ENCODE measurements around the gene GDF3. TPM values are rescaled to one million over a fixed set of nuclear protein-coding genes. Genes with fewer than 3 reads are reported as not detected.

Gene GDF3
- total and polyA plus RNA-seq, 9 of the 15 experiments (the other 6 are each of a cell fraction or from before 2014, with no cell fraction given) = not detected

DNA sequence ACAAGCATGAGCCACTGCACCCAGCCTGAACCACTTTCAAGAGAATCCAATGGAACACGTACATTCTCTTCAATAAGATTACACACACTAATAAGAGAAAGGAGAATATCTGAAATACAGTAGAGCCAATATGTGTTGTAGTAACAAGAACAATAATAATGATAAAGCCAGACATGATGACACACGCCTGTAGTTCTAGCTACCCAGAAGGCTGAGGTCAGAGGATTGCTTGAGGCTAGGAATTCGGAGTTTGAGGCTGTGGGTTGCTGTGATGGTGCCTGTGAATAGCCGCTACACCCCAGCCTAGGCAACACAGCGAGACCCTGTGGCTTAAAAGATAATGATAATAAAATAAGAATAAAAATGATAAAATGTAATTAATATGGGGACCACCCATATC lies 45.5 kb downstream of the GDF3 start:
- TF ChIP-seq ARNT (IDR thresholded peaks at IDR 0.05) (no peak), VEZF1 (CRISPR knock-in tag; IDR thresholded peaks at IDR 0.05) (no peak), PRMT5 (CRISPR knock-in tag; IDR thresholded peaks at IDR 0.05) (no peak), ZBED1 (IDR thresholded peaks at IDR 0.05) (no peak), RAD21 (CRISPR knock-in tag; conservative IDR thresholded peaks at IDR 0.05 in 1 of 2, IDR thresholded peaks at IDR 0.05 in 1 of 2) (no peak), ZNF316 (IDR thresholded peaks at IDR 0.05) (no peak), ZNF197 (CRISPR knock-in tag; IDR thresholded peaks at IDR 0.05; ENCODE audit: low read depth) (no peak), HIVEP1 (CRISPR knock-in tag; IDR thresholded peaks at IDR 0.05) (no peak)
- TF ChIP-seq, protein P1, sequence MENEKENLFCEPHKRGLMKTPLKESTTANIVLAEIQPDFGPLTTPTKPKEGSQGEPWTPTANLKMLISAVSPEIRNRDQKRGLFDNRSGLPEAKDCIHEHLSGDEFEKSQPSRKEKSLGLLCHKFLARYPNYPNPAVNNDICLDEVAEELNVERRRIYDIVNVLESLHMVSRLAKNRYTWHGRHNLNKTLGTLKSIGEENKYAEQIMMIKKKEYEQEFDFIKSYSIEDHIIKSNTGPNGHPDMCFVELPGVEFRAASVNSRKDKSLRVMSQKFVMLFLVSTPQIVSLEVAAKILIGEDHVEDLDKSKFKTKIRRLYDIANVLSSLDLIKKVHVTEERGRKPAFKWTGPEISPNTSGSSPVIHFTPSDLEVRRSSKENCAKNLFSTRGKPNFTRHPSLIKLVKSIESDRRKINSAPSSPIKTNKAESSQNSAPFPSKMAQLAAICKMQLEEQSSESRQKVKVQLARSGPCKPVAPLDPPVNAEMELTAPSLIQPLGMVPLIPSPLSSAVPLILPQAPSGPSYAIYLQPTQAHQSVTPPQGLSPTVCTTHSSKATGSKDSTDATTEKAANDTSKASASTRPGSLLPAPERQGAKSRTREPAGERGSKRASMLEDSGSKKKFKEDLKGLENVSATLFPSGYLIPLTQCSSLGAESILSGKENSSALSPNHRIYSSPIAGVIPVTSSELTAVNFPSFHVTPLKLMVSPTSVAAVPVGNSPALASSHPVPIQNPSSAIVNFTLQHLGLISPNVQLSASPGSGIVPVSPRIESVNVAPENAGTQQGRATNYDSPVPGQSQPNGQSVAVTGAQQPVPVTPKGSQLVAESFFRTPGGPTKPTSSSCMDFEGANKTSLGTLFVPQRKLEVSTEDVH (IDR thresholded peaks at IDR 0.05; ENCODE audit: low read depth, partially characterized antibody) = no peak
- TF ChIP-seq, protein P2, sequence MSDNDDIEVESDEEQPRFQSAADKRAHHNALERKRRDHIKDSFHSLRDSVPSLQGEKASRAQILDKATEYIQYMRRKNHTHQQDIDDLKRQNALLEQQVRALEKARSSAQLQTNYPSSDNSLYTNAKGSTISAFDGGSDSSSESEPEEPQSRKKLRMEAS (CRISPR knock-in tag; IDR thresholded peaks at IDR 0.05) = no peak
- TF ChIP-seq, protein P3, sequence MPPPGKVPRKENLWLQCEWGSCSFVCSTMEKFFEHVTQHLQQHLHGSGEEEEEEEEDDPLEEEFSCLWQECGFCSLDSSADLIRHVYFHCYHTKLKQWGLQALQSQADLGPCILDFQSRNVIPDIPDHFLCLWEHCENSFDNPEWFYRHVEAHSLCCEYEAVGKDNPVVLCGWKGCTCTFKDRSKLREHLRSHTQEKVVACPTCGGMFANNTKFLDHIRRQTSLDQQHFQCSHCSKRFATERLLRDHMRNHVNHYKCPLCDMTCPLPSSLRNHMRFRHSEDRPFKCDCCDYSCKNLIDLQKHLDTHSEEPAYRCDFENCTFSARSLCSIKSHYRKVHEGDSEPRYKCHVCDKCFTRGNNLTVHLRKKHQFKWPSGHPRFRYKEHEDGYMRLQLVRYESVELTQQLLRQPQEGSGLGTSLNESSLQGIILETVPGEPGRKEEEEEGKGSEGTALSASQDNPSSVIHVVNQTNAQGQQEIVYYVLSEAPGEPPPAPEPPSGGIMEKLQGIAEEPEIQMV (tag; conservative IDR thresholded peaks at IDR 0.05; ENCODE audit: low read depth) = no peak
- no TSS peak for BruUV-seq (replicated peaks)
- FAIRE-seq = no peak

More for the DNA sequence above, 45.5 kb downstream of the GDF3 start:
- CTCF ChIA-PET (ENCODE audit: low intra/inter-chr PET ratio) = no interaction called here
- Histone ChIP-seq H3K27ac (ENCODE audit: extremely low read depth, low read depth, low read length) (no peak overlapping the region), H3K36me3 (ENCODE audit: control insufficient read depth, insufficient read depth, low read length) (no peaks in the 10 kb centered on the region), H2AFZ (ENCODE audit: low read depth, low read length) (no peak overlapping the region), H3K9me1 (ENCODE audit: control insufficient read depth, insufficient read depth, low read length) (no peaks in the 10 kb centered on the region), H3K4me1 (replicated peaks in 1 of 2; ENCODE audit: control insufficient read depth in 2 of 2, insufficient read depth in 2 of 2, low read length in 2 of 2) (no peaks in the 10 kb centered on the region; a peak in 1 of 5 replicates), H3K9me3 (replicated peaks; ENCODE audit: control insufficient read depth, insufficient read depth, low read depth, low read length) (no peaks in the 10 kb centered on the region), H3K9ac (ENCODE audit: insufficient read depth in 1 of 2, low read depth in 2 of 2, low read length in 2 of 2) (no peak overlapping the region), H3K79me2 (ENCODE audit: control insufficient read depth, insufficient read depth, low read length) (no peaks in the 10 kb centered on the region), H3K27me3 (ENCODE audit: control insufficient read depth in 2 of 2, insufficient read depth in 2 of 2, low read length in 2 of 2) (peaks cover 0 to 2% of the 10 kb centered on the region in 2 experiments; a peak in 3 of 5 replicates), H3K4me2 (ENCODE audit: insufficient read depth, low read length) (no peak overlapping the region), H4K20me1 (replicated peaks; ENCODE audit: control insufficient read depth, insufficient read depth, low read length) (no peaks in the 10 kb centered on the region), H3K4me3 (no peak overlapping the region)
- POLR2A ChIA-PET = interaction anchor here (1.1 kb wide), 1 partner anchor 11 kb away, joined by 3 read pairs; no protein-coding TSS in a partner anchor
- 0% methylated on average over 5 of the region's 5 CpGs for WGBS (ENCODE audit: insufficient coverage, low coverage, missing lambda C conversion rate)
- ATAC-seq = no peak
- intact Hi-C loops (cut with micrococcal nuclease) (no loop called here), in situ Hi-C loops (cut with MboI) (no loop called here)
- no peak for DNase-seq (ENCODE audit: extremely low read depth in 1 of 4, low spot score in 3 of 4)
